ENCODE measurements around the gene SPI1. TPM values are rescaled to one million over a fixed set of nuclear protein-coding genes. Genes with fewer than 3 reads are reported as not detected.

SPI1 gene
- total RNA-seq, 3 donors from 2014 or later (not counting 1 experiment from before 2014, with no cell fraction given) = 15.0 to 65.4 (median 55.4) TPM

DNA sequence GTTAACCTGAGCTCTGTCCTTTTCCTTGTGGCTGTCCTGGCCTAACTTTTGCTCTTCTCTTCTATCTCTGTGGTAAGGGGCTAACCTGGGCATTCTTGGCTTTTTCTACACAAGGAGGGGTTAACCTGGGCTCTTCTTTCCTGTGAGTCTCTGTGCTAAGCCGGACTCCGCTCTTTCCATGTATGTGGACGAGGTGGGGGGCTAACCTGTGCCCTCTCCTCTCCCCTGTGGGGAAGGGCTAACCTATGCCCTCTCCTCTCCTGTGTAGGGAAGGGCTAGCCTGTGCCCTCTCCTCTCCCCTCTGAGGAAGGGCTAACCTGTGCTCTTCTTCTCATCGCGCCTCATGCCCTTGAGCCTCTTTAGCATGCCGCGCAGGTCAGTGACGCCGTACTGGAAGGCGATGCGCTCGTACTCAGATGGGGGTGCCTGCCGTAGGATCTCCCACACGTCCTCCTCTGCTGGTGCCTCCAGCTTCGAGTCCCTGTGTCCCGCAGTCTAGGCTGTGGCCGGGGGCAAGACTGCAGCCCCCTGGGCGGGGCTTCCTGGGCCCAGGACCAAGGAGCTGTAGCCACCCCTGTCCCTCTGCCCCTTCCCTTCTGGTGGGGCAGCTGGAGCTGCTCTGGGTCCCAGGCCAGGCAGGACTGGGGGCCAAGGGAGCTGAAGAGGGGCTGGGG lies 32.3 kb downstream of the SPI1 start:
- H3K4me3 Mint-ChIP-seq = no peak overlapping the region
- no peaks in the 10 kb centered on the region for H3K4me1 Mint-ChIP-seq
- WGBS (ENCODE audit: insufficient coverage) = 95% methylated on average over 16 of the region's 18 CpGs
- H3K4me3 ChIP-seq (ENCODE audit: low read length) = no peak overlapping the region
- ATAC-seq = no peak
- no peaks in the 10 kb centered on the region for H3K36me3 ChIP-seq (ENCODE audit: control insufficient read depth, insufficient read depth, low read length)
- H3K4me1 ChIP-seq (ENCODE audit: control insufficient read depth, insufficient read depth, low read length) = no peaks in the 10 kb centered on the region
- no peaks in the 10 kb centered on the region for H3K9me3 ChIP-seq (ENCODE audit: control insufficient read depth, insufficient read depth, low read length)
- no peaks in the 10 kb centered on the region for H3K36me3 Mint-ChIP-seq
- H3K27ac Mint-ChIP-seq = no peak overlapping the region
- no peaks in the 10 kb centered on the region for H3K9me3 Mint-ChIP-seq
- no peak overlapping the region for H3K27ac ChIP-seq (ENCODE audit: low read length)
- TF ChIP-seq, protein P1, sequence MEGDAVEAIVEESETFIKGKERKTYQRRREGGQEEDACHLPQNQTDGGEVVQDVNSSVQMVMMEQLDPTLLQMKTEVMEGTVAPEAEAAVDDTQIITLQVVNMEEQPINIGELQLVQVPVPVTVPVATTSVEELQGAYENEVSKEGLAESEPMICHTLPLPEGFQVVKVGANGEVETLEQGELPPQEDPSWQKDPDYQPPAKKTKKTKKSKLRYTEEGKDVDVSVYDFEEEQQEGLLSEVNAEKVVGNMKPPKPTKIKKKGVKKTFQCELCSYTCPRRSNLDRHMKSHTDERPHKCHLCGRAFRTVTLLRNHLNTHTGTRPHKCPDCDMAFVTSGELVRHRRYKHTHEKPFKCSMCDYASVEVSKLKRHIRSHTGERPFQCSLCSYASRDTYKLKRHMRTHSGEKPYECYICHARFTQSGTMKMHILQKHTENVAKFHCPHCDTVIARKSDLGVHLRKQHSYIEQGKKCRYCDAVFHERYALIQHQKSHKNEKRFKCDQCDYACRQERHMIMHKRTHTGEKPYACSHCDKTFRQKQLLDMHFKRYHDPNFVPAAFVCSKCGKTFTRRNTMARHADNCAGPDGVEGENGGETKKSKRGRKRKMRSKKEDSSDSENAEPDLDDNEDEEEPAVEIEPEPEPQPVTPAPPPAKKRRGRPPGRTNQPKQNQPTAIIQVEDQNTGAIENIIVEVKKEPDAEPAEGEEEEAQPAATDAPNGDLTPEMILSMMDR (IDR thresholded peaks at IDR 0.05) = no peak
- H3K27me3 Mint-ChIP-seq (ENCODE audit: low read depth in 2 of 2) = no peaks in the 10 kb centered on the region
- no peak for DNase-seq
- intact Hi-C loops (cut with micrococcal nuclease) = no loop called here
- H3K27me3 ChIP-seq (ENCODE audit: control insufficient read depth, insufficient read depth, low read length) = no peaks in the 10 kb centered on the region

DNA sequence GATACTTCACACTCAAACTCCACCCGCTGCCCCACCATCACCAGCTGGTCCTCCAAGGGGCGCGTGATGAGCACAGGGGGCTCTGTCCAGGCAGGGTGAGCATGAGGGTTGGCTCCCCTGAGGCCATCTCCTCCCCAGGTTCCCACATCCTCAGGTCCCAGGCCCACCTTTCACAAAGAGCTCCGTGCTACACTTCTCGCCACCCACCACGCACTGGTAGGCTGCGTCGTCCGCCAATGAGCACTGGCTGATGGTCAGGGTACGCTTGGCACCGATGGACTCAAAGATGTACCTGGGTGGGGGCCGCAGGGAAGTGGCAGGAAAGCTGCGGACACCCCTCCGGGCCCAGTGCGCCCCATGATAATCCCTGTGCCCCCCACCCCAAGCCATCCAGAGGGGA lies 35.5 kb downstream of the SPI1 start:
- no peaks in the 10 kb centered on the region for H3K27me3 ChIP-seq (ENCODE audit: control insufficient read depth, insufficient read depth, low read length)
- no peaks in the 10 kb centered on the region for H3K36me3 Mint-ChIP-seq

GRCh38 chr11:47342036-47342803 lies 36.1 kb downstream of the SPI1 start:
- no peaks in the 10 kb centered on the region for H3K36me3 ChIP-seq (ENCODE audit: control insufficient read depth, insufficient read depth, low read length)
- TF ChIP-seq, protein P1 (IDR thresholded peaks at IDR 0.05) = no peak
- Mint-ChIP-seq H3K9me3 (no peaks in the 10 kb centered on the region), H3K4me1 (no peaks in the 10 kb centered on the region), H3K27me3 (ENCODE audit: low read depth in 2 of 2) (no peaks in the 10 kb centered on the region), H3K36me3 (no peaks in the 10 kb centered on the region), H3K4me3 (no peak overlapping the region), H3K27ac (no peak overlapping the region)
- intact Hi-C loops (cut with micrococcal nuclease) = no loop called here
- no peak for ATAC-seq
- H3K27me3 ChIP-seq (ENCODE audit: control insufficient read depth, insufficient read depth, low read length) = no peaks in the 10 kb centered on the region
- no peaks in the 10 kb centered on the region for H3K9me3 ChIP-seq (ENCODE audit: control insufficient read depth, insufficient read depth, low read length)
- 91% methylated on average over 24 of the region's 24 CpGs for WGBS (ENCODE audit: insufficient coverage)
- H3K27ac ChIP-seq (ENCODE audit: low read length) = no peak overlapping the region
- DNase-seq = no peak
- no peak overlapping the region for H3K4me3 ChIP-seq (ENCODE audit: low read length)
- no peaks in the 10 kb centered on the region for H3K4me1 ChIP-seq (ENCODE audit: control insufficient read depth, insufficient read depth, low read length)

More for the DNA sequence above, 35.5 kb downstream of the SPI1 start:
- Mint-ChIP-seq H3K4me3 (no peak overlapping the region), H3K9me3 (no peaks in the 10 kb centered on the region), H3K4me1 (no peaks in the 10 kb centered on the region), H3K27ac (no peak overlapping the region), H3K27me3 (ENCODE audit: low read depth in 2 of 2) (no peaks in the 10 kb centered on the region)
- WGBS (ENCODE audit: insufficient coverage) = 96% methylated on average over 15 of the region's 15 CpGs
- DNase-seq (no peak), ATAC-seq (no peak)
- intact Hi-C loops (cut with micrococcal nuclease) = no loop called here
- no peaks in the 10 kb centered on the region for H3K9me3 ChIP-seq (ENCODE audit: control insufficient read depth, insufficient read depth, low read length)
- H3K36me3 ChIP-seq (ENCODE audit: control insufficient read depth, insufficient read depth, low read length) = no peaks in the 10 kb centered on the region
- no peaks in the 10 kb centered on the region for H3K4me1 ChIP-seq (ENCODE audit: control insufficient read depth, insufficient read depth, low read length)
- H3K27ac ChIP-seq (ENCODE audit: low read length) = no peak overlapping the region
- no peak overlapping the region for H3K4me3 ChIP-seq (ENCODE audit: low read length)
- TF ChIP-seq, protein P1 (IDR thresholded peaks at IDR 0.05) = no peak

All from natural killer cell (primary cell).